GM21515 (cell line): ENCODE data around the gene MRPS18A.

Experiments used
- ATAC-seq: cut with Tn5 transposase; IDR thresholded peaks from one replicate; pipeline ENCODE4 v1.9.1; 2021; ENCODE audit not compliant: unreplicated experiment

Gene MRPS18A

GRCh38 chr6:43687437-43688347 lies at the start of gene MRPS18A:
TSS of gene MRPS18A (minus strand) at chr6:43687791. CDS start at chr6:43687779, 12 bp downstream.
- ATAC-seq, result peak; percentile 88

GRCh38 chr6:43736844-43737243 lies 49.3 kb upstream of the MRPS18A start:
- no peak for ATAC-seq

GRCh38 chr6:43736211-43736786 lies 48.7 kb upstream of the MRPS18A start:
- ATAC-seq, result no peak

DNA sequence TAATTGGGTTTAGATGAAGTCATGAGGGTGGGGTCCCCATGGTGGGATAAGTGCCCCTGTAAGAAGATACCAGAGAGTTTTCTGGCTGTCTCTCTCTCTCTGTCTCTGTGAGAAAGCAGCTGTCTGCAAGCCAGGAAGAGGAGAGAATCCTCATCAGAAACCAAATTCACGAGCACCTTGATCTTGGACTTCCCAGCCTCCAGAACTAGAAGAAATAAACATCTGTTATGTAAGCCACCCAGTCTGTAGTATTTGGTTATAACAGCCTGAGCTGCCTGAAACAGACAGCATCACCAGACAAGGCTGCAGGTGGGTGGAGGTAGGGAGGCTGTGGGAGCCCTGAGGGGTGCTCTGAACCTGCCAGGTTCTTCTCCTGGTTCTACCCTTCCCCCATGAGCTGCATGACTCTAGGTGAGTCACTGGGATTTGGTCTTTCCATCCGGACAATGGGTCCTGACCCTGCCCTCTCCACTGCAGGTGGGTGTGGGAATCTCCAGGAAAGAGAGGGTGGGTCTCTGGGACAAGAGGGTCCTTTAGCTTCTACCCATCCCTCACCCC lies 48.1 kb upstream of the MRPS18A start:
- ATAC-seq, result no peak

DNA sequence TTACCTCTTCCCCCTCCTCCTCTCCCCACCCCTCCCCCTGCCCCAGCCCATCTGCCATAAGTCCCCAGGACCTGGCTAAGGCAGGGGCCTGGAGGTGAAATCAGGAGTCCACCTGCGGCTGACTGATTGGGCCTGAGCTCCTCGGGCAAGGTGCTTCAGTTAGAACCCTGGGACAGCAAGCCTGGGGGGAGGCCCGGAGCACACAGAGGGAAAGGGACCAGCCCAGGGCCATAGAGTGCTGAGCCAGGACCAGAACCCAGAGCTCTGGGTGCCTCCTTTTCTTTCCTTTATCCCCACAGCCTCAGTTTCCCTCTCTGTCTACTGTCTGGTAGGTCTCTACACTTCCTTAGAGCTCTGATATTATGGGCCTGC lies 46.7 kb upstream of the MRPS18A start:
- no peak for ATAC-seq

GRCh38 chr6:43733471-43734293 lies 46.1 kb upstream of the MRPS18A start:
- ATAC-seq, result peak; percentile 69

DNA sequence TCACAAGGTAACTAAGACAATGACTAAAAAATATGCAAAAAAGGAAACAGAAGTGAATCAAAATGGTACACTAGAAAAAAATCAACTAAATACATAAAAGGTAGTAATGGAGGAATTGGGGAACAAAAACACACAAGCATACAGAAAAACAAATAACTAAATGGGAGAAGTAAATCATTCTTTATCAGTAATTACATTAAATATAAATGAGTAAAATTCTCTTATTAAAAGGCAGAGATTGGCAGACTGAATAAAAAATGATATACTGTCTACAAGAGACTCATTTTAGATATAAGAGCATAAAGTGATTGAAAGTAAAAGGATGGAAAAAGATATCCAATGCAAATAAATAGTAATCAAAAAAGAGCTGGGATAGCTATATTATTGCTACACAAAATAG lies 43.0 kb upstream of the MRPS18A start:
- no peak for ATAC-seq

GRCh38 chr6:43729537-43729936 lies 41.9 kb upstream of the MRPS18A start:
- ATAC-seq, result no peak

- ATAC-seq, result no peak
These were observed 41.0 kb upstream of the MRPS18A start for GRCh38 chr6:43728586-43728985.

DNA sequence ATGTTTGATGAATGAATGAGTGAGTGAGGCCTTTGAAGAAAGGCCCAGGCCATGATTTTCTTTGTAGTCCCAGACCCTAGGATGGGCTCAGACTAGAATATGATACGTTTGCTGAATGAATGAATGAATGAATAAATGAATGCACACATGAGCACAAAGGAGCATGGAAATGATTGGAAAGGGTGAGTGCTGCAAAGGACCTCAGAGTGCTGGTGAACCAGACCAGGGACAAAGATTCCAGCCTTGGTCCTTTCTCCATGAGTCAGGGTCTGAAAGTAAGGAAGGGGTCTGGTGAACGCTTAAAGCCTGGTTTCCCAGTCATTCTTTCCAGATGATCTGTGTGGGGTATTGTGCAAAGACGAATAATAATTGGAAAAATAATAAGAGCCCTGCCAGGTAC lies 40.0 kb upstream of the MRPS18A start:
- no peak for ATAC-seq

- no peak for ATAC-seq
These were observed 38.3 kb upstream of the MRPS18A start for GRCh38 chr6:43725643-43726580.

DNA sequence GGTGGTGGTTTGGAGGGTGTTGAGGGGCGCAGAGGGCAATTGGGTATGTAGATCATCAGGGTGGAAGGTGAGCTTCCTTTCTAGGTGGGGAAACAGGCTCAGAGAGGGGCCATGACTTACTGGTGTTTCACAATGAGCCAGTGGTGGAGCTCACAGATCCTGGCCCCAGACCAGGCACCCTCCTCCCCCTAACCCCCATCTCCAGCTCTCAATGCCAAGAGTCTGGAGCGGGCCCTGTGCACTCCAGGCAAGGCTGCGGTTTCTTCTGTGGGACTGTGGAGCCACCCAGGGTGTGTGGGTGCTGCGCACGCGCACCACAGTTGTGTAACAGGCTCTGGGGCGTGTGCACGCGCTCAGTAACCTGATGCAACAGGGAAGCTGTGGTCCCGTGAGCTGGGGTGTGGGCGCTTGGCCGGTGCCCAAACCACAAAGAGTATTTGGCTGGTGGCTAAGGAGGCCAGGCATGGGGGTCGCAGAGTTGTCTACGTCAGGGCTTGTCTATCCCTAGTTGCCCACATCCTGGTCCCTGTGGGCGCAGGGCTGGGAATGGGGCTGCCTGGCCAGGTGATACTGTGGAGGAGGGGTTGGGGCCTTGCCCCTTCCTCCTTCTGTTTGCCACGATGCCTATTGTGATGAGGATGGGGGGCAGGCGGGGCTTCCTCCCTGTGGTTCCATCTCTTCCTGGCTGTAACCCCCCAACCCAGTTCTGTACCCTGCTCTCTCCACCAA lies 37.5 kb upstream of the MRPS18A start:
- peak; percentile 64 for ATAC-seq

DNA sequence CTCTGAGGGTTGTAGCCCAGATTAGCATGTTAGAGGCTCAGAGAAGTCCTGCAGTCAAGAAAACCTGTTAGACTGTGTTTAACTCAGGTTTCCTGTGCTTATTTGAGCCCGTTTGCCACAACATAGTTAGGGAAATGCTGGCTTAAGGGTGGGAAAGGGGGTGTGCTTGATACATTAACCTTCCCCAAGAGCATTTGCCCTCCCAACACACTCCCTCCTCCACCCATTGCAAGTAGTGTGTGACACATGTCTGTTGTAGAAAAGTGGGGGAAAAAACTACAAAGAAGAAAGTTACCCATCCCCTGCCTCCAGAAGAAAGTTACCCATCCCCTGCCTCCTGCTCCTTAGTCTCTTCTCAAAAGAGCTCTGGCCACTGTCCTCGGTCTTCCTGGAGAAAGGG lies 36.8 kb upstream of the MRPS18A start:
- ATAC-seq, result no peak

GRCh38 chr6:43723737-43724295 lies 36.2 kb upstream of the MRPS18A start:
- peak; percentile 63 for ATAC-seq

- no peak for ATAC-seq
These were observed 35.4 kb upstream of the MRPS18A start for GRCh38 chr6:43722920-43723545.

DNA sequence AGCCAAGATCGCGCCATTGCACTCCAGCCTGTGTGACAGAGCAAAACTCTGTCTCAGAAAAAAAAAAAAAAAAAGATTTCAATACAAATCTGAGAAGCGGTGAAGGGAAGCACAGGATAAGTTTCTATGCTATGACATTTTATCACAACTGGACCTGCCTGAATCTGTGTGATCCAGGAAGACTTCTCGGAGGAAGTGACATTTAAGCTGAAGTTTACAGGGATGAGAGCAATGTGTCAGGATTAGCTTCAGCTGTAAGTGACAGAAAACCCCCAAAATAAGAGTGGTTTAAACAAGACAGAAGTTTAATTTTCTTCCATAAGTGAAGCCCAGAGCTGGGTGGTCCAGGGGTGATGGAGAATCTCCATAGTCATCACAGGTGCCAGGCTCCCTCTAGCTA lies 33.4 kb upstream of the MRPS18A start:
- no peak for ATAC-seq

DNA sequence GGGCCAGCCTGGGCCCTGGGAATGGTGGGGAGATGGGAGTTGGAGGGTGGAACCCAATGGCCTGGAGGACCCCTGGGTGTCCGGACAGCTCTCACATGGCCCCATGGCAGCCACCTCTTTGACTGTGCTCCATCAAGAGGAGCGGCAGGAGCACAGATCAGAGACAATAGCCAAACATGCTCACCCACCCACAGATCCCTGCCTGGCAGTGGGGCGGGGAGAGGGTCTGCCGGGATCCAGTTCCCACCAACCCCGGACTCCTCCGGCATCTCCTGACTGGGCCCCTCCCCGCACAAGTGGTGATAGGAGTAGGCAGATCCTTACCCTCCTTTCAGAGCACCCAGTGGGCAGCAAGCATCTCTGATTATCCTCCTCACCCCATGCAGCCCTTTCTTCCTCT lies 31.9 kb upstream of the MRPS18A start:
- no peak for ATAC-seq

DNA sequence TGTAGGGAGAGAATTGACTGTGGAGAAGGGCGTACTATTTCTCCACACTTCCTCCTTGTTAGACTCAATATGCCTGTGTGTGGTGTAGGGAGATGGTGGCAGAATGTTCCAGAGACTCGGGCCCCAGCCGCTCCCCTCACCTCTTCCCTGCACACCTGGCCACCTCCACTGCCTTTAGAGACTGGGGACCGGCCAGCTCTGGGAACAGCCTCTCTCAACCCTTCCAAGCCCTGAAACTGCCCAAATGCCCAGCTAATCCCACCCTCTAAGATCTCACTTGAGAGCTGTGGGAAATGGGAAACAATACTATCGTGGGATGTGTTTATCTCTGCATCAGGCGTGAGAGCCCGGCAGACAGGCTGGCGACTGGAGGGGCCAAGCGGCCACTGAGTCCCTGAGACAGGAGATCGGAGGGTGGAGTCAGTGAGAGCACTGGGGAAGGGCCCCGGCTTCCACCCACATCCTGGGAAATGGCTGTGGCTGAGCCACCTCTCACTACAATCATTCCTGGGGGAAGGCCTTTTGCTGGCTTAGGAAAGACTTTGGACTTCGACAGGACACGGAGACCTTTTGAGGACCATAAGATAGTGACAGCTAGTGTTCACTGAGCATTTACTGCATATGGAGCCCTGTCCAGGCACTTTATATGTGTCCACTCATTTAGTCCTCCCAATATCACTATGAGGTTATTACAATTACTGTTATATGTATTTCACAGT lies 31.0 kb upstream of the MRPS18A start:
- no peak for ATAC-seq
